Measurements from ENCODE around the gene STAP2.

DNA sequence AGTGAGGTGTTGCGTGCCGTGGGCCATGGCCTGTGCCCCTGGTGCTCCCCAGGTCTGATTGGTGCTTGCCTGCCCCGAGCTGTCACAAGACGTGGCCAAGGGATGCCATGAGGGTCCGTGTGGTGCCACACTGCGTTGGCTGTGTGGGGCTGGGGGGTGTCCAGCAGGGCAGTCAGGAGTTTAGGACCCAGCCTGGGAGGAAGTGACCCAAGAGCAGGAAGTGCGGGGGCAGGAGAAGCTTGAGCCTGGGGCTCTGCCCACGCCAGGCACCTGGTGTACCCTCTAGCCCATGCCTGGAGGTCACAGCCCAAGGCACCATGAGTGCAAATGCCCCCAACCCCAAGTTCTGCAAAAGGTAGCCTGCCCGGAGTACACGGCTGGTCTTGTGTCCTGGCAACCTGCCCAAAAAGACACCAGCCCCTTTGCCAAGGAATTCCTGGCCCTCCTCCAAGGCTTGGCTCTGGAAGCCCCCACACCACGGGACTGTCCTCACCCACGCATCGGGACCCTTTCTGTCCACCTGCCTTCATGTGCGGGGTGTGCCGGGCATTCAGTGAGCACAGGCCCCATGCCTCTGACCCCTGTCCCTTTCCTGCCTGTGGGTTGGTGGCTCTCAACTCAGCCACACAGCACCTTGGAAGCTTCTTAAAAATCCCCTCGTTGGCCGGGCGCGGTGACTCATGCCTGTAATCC lies 29.6 kb upstream of the STAP2 start:
- TF ChIP-seq, protein P1, sequence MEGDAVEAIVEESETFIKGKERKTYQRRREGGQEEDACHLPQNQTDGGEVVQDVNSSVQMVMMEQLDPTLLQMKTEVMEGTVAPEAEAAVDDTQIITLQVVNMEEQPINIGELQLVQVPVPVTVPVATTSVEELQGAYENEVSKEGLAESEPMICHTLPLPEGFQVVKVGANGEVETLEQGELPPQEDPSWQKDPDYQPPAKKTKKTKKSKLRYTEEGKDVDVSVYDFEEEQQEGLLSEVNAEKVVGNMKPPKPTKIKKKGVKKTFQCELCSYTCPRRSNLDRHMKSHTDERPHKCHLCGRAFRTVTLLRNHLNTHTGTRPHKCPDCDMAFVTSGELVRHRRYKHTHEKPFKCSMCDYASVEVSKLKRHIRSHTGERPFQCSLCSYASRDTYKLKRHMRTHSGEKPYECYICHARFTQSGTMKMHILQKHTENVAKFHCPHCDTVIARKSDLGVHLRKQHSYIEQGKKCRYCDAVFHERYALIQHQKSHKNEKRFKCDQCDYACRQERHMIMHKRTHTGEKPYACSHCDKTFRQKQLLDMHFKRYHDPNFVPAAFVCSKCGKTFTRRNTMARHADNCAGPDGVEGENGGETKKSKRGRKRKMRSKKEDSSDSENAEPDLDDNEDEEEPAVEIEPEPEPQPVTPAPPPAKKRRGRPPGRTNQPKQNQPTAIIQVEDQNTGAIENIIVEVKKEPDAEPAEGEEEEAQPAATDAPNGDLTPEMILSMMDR (IDR thresholded peaks at IDR 0.05) = no peak
- TF ChIP-seq EZH2 (IDR thresholded peaks at IDR 0.05) (no peak), EZH2phosphoT487 (IDR thresholded peaks at IDR 0.05) (no peak)

All from neural progenitor cell (in vitro differentiated cells).